GM13977 (cell line): ENCODE measurements around the gene FGGY.

Experiments
- DNase-seq: peaks from one replicate; pipeline ENCODE4 v3.0.0; 2012; ENCODE audit warnings: low spot score
- in situ Hi-C: fragments of 300-500 bp; cut with MboI; formaldehyde crosslinking; loops from one replicate; pipeline ENCODE4 v1.12.0; 2022; ENCODE audit warnings: low sequenced_read_pairs, low pct_unique_long_range_greater_than_20kb, mixed read lengths, inconsistent platforms; ENCODE audit not compliant: unreplicated experiment
- TF ChIP-seq, protein P1 (sequence below): IDR thresholded peaks from 2 replicates; pipeline ENCODE4 v1.5.1; 2012; ENCODE audit warnings: mild to moderate bottlenecking, control low read depth; ENCODE audit not compliant: insufficient read depth; ENCODE audit errors: extremely low read depth, missing control alignments

Gene FGGY

GRCh38 chr1:59446257-59446901 is 149.5 kb downstream of the FGGY start:
- DNase-seq: no peak
- in situ Hi-C loops: no loop called here

DNA sequence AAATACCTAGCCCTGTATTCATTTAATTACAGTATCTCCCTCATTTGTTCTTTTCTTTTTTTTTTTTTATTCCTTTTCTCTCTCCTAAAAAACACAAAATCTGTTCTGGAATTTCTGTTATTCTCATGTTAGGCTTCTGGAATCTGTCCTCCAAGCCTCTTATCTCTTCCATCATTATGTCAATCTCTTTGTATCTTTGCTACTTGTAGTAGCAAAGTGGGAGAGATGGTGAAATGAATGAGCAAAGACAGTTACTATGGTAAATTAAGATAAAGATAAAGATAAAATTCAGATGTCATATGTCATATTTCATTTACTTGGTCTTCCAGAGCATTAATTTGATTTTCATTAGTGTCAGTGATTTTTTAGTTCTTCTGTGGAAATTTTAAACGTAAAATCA is 155.1 kb downstream of the FGGY start:
- in situ Hi-C loops: no loop called here
- no peak for DNase-seq
- TF ChIP-seq, protein P1, sequence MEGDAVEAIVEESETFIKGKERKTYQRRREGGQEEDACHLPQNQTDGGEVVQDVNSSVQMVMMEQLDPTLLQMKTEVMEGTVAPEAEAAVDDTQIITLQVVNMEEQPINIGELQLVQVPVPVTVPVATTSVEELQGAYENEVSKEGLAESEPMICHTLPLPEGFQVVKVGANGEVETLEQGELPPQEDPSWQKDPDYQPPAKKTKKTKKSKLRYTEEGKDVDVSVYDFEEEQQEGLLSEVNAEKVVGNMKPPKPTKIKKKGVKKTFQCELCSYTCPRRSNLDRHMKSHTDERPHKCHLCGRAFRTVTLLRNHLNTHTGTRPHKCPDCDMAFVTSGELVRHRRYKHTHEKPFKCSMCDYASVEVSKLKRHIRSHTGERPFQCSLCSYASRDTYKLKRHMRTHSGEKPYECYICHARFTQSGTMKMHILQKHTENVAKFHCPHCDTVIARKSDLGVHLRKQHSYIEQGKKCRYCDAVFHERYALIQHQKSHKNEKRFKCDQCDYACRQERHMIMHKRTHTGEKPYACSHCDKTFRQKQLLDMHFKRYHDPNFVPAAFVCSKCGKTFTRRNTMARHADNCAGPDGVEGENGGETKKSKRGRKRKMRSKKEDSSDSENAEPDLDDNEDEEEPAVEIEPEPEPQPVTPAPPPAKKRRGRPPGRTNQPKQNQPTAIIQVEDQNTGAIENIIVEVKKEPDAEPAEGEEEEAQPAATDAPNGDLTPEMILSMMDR: no peak

More at GRCh38 chr1:59446257-59446901, 149.5 kb downstream of the FGGY start:
- TF ChIP-seq, protein P1: no peak

GRCh38 chr1:59452559-59452958 is 155.7 kb downstream of the FGGY start:
- DNase-seq: no peak
- TF ChIP-seq, protein P1: no peak
- in situ Hi-C loops: no loop called here

- TF ChIP-seq, protein P1: no peak
- in situ Hi-C loops: no loop called here
- no peak for DNase-seq
Measured at GRCh38 chr1:59453297-59453968, 156.5 kb downstream of the FGGY start.

GRCh38 chr1:59455206-59455605 is 158.3 kb downstream of the FGGY start:
- no peak for DNase-seq
- in situ Hi-C loops: no loop called here
- TF ChIP-seq, protein P1: no peak

DNA sequence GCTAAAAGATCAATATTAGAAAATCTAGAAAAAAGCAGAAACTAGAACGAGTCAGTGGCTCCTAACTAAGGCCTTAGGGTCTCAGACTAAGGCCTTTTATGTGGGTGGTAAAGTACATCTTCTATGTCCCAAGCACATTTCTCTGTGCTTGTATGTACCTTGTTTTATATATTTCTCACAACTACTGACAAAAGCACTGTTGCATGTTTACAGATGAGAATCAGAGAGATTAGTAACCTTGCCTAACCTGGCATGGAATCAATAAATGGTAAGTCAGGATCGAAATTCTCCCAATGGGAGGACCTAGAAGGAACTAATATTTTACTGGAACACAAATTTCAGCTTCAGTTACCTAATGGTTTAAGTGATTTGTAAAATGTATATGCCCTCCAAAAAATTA is 160.9 kb downstream of the FGGY start:
- TF ChIP-seq, protein P1: no peak
- in situ Hi-C loops: no loop called here

More for the DNA sequence above, 160.9 kb downstream of the FGGY start:
- no peak for DNase-seq
